Mucosa of stomach (tissue), 1 donor: ENCODE data around the gene TUBGCP2.
"Not testable (repeated sequence)": the region's sequence is repeated elsewhere in the genome, so short reads cannot be mapped to it uniquely, and the experiment has no call there.

Source experiments
- H3K27me3 ChIP-seq: one replicate; pipeline ENCODE4 v1.7.0; 2013; ENCODE audit warnings: mild to moderate bottlenecking, low read length; ENCODE audit not compliant: control insufficient read depth, insufficient read depth
- H3K36me3 ChIP-seq: one replicate; pipeline ENCODE4 v1.7.0; 2013; ENCODE audit warnings: low read length; ENCODE audit not compliant: control insufficient read depth, insufficient read depth
- H3K4me1 ChIP-seq: one replicate; pipeline ENCODE4 v1.7.0; 2013; ENCODE audit warnings: mild to moderate bottlenecking, low read length; ENCODE audit not compliant: control insufficient read depth, insufficient read depth
- H3K4me3 ChIP-seq: one replicate; pipeline ENCODE4 v1.7.0; 2013; ENCODE audit warnings: low read length
- H3K9ac ChIP-seq: one replicate; pipeline ENCODE4 v1.7.0; 2013; ENCODE audit warnings: mild to moderate bottlenecking, low read length, moderate library complexity
- H3K9me3 ChIP-seq: one replicate; pipeline ENCODE4 v1.7.0; 2013; ENCODE audit warnings: mild to moderate bottlenecking, low read length, moderate library complexity; ENCODE audit not compliant: control insufficient read depth
- donor health status: Pancreatic carcinoma.

TUBGCP2 gene

GRCh38 chr10:133327651-133328357, 19.1 kb upstream of the TUBGCP2 start:
- Histone ChIP-seq H3K4me1 (peaks cover 23% of the 10 kb centered on the region), H3K4me3 (no peak overlapping the region), H3K27me3 (peaks cover 71% of the 10 kb centered on the region)

DNA sequence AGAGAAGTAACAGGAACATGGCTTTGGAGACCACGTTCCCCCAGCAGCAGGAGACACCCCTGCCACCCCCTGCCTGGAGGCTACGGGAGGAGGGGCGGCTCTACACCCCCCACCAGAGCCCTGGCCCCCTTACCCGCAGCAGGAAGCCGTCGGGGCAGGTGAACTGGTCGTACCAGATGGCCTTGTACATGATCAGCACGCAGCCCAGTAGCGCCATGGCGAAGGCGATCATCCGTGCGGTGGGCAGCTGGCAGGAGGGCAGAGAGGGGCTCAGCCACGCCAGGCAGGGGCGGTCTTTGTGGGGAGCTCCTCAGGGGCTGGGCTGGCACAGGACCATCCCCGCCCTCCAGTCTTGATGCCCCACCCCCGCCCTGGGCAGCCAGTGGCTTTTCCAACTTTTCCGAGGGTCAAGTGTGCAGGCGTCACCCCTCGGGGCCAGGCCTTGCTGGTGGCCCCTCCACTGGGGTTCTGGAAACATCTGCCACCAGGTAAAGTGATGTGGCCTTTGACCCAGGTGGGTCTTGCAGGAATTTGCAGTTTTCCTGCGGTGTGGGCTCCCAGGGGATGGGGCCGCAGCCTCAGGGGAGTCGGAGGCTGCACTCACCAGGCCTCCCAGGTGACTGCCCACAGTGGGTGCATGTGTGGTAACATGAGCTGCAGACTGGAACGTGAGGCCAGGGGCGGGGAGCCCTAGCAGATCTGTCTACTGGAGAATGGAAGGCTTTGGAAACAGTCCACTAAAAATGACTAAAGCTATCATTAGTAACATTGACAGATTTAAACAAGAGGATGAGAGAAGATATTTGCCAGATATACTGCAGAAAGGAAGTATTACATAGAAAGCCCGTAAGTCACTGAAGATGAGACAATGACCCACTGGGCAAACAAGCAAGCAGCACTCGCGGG, 18.3 kb upstream of the TUBGCP2 start:
- no peaks in the 10 kb centered on the region for H3K9me3 ChIP-seq
- no peak overlapping the region for H3K4me3 ChIP-seq
- no peak overlapping the region for H3K9ac ChIP-seq
- peaks cover 23% of the 10 kb centered on the region for H3K4me1 ChIP-seq
- peaks cover 63% of the 10 kb centered on the region for H3K27me3 ChIP-seq
- no peaks in the 10 kb centered on the region for H3K36me3 ChIP-seq

More at GRCh38 chr10:133327651-133328357, 19.1 kb upstream of the TUBGCP2 start:
- no peaks in the 10 kb centered on the region for H3K9me3 ChIP-seq
- no peaks in the 10 kb centered on the region for H3K36me3 ChIP-seq
- H3K9ac ChIP-seq, result no peak overlapping the region

GRCh38 chr10:133326223-133326551, 17.5 kb upstream of the TUBGCP2 start:
- Histone ChIP-seq H3K9me3 (no peaks in the 10 kb centered on the region), H3K36me3 (no peaks in the 10 kb centered on the region), H3K9ac (no peak overlapping the region), H3K4me3 (no peak overlapping the region), H3K4me1 (peaks cover 23% of the 10 kb centered on the region), H3K27me3 (peaks cover 59% of the 10 kb centered on the region)

DNA sequence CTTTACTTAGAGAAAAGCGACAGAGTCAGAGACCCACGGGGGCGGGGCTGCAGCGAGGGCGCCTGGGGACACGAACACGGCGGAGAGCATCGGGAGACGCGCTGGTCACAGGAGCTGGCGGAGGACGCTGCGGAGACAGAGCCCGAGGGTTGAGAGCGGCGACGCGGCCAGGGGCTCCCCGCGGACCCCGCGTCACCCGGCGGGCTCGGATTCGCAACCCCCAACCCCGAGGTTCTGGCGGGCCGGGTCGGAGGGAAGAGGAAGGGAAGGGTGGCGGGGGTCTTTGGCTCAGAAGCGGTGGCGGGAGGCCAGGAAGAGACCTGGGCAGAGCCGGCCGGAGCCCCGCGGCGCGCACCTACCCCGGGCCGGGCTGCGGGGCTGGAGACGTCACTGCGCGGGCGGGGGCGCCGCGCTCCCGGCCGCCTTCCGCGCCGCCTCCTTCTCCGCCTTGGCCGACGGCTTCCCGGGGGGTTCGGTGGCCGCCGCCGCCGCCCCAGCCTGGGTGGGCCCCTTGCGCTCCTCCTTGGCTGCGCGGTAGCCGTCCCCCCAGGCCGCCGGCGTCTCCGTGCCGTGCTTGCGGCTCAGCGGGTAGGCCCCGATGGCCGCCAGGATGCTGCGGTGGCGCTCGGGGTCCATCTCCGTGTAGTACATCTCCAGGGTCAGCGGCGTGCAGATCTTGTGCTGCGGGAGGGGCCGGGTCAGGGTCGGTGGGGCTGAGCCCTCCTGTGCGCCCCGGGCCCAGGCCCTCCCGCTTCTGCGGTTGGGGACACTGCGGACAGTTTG, 17.0 kb upstream of the TUBGCP2 start:
- H3K4me1 ChIP-seq, result peaks cover 23% of the 10 kb centered on the region
- no peaks in the 10 kb centered on the region for H3K9me3 ChIP-seq
- no peak overlapping the region for H3K4me3 ChIP-seq
- H3K27me3 ChIP-seq, result peaks cover 54% of the 10 kb centered on the region
- H3K36me3 ChIP-seq, result no peaks in the 10 kb centered on the region
- H3K9ac ChIP-seq, result peak overlapping the region; percentile 28

- Histone ChIP-seq H3K9ac (peak overlapping the region; percentile 28), H3K36me3 (no peaks in the 10 kb centered on the region), H3K9me3 (no peaks in the 10 kb centered on the region), H3K4me1 (peaks cover 21% of the 10 kb centered on the region), H3K27me3 (peaks cover 52% of the 10 kb centered on the region), H3K4me3 (no peak overlapping the region)
These were observed 16.2 kb upstream of the TUBGCP2 start for GRCh38 chr10:133324857-133325260.

DNA sequence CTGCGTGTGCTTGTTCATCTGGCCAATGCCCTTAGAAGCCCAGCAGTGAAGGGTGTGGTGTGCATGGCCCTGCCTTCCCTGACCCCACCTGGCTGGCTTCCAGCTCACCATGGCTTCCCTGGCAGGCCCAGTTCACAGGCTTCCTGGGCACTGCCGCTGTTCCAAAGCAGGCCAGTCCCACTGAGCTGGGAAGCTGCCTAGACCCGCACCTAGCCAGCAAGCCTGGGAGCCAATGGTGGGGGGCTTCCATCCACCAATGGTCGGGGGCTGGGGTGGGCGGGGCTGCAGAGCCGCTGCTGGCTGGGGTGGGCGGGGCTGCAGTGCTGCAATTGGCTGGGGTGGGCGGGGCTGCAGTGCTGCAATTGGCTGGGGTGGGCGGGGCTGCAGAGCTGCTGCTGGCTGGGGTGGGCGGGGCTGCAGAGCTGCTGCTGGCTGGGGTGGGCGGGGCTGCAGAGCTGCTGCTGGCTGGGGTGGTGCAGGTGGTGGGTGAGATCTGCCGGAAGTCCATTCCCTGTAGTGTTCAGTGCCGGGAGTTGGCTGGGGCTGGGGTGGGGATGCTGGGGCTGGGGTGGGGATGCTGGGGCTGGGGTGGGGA, 15.6 kb upstream of the TUBGCP2 start:
- peaks cover 15% of the 10 kb centered on the region for H3K4me1 ChIP-seq
- no peaks in the 10 kb centered on the region for H3K36me3 ChIP-seq
- peaks cover 48% of the 10 kb centered on the region for H3K27me3 ChIP-seq
- no peak overlapping the region for H3K4me3 ChIP-seq
- H3K9me3 ChIP-seq, result no peaks in the 10 kb centered on the region
- H3K9ac ChIP-seq, result no peak overlapping the region

DNA sequence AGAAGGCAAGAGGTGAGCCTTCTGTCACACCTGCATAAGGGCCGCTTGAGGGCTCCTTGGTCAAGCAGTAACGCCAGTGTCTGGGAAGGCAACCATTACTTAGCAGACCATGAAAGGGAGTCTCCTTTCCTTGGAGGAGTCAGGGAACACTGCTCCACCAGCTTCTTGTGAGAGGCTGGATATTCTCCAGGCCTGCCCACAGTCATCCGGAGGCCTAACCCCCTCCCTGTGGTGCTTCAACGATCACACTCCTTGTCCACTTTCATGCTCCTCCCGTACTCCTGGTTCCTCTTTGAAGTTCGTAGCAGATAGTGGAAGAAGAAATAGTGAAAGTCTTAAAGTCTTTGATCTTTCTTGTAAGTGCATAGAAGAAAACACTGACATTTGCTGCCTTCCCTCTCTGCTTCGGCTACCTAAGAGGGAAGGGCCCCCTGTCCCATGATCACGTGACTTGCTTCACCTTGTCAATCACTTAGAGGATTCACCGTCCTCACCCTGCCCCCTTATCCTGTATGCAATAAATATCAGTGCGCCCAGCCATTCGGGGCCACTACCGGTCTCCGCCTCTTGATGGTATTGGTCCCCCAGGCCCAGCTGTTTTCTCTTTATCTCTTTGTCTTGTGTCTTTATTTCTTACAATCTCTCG, 13.5 kb upstream of the TUBGCP2 start:
- H3K9ac ChIP-seq, H3K4me1 ChIP-seq, H3K4me3 ChIP-seq, H3K36me3 ChIP-seq, H3K9me3 ChIP-seq: not testable (repeated sequence)
- H3K27me3 ChIP-seq, result peaks cover 34% of the 10 kb centered on the region

GRCh38 chr10:133320852-133321422, 12.3 kb upstream of the TUBGCP2 start:
- H3K36me3 ChIP-seq, H3K4me1 ChIP-seq, H3K9ac ChIP-seq, H3K4me3 ChIP-seq, H3K9me3 ChIP-seq: not testable (repeated sequence)
- H3K27me3 ChIP-seq, result peaks cover 22% of the 10 kb centered on the region

GRCh38 chr10:133318494-133319127, 9.9 kb upstream of the TUBGCP2 start:
- Histone ChIP-seq H3K36me3 (no peaks in the 10 kb centered on the region), H3K4me3 (no peak overlapping the region), H3K4me1 (no peaks in the 10 kb centered on the region), H3K9ac (no peak overlapping the region), H3K9me3 (no peaks in the 10 kb centered on the region), H3K27me3 (peaks cover 9% of the 10 kb centered on the region)

DNA sequence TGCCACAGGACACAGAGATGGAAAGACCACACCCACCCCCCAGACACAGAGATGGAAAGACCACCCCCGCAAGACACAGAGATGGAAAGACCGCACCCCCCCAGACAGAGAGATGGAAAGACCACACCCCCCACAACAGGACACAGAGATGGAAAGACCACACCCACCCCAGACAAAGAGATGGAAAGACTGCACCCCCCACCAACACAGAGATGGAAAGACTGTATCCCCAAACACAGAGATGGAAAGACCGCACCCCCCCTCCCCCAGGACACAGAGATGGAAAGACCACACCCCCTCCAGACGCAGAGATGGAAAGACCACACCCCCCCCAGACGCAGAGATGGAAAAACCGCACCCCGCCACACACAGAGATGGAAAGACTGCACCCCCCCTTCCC, 8.1 kb upstream of the TUBGCP2 start:
- H3K9ac ChIP-seq, result no peak overlapping the region
- no peaks in the 10 kb centered on the region for H3K9me3 ChIP-seq
- no peaks in the 10 kb centered on the region for H3K36me3 ChIP-seq
- peaks cover 9% of the 10 kb centered on the region for H3K27me3 ChIP-seq
- no peak overlapping the region for H3K4me3 ChIP-seq
- H3K4me1 ChIP-seq, result no peaks in the 10 kb centered on the region

- Histone ChIP-seq H3K9ac (no peak overlapping the region), H3K9me3 (no peaks in the 10 kb centered on the region), H3K4me3 (no peak overlapping the region), H3K36me3 (no peaks in the 10 kb centered on the region), H3K27me3 (peaks cover 9% of the 10 kb centered on the region), H3K4me1 (no peaks in the 10 kb centered on the region)
These were observed 7.6 kb upstream of the TUBGCP2 start for GRCh38 chr10:133316266-133316665.
